Measurements from ENCODE around the gene CLEC2D.
A peak's percentile ranks its signal among the peaks of the same experiment; 100 is the strongest.
"Not testable (repeated sequence)": the region's sequence is repeated elsewhere in the genome, so short reads cannot be mapped to it uniquely, and the experiment has no call there.

Gene CLEC2D

GRCh38 chr12:9731393-9731792 lies 61.9 kb downstream of the CLEC2D start:
- no peak for DNase-seq

GRCh38 chr12:9731797-9732196 lies 62.3 kb downstream of the CLEC2D start:
- no peak for DNase-seq

- no peak for DNase-seq
Measured at GRCh38 chr12:9732921-9733461, 63.5 kb downstream of the CLEC2D start, which contains the start of gene CLECL1. CLECL1 (minus strand) TSS chr12:9733097.

GRCh38 chr12:9735601-9736000 lies 66.1 kb downstream of the CLEC2D start:
- no peak for DNase-seq

GRCh38 chr12:9736936-9737705 lies 67.6 kb downstream of the CLEC2D start:
- no peak for DNase-seq

- DNase-seq: not testable (repeated sequence)
Measured at GRCh38 chr12:9738905-9739304, 69.4 kb downstream of the CLEC2D start.

- peak; percentile 41 for DNase-seq
Measured at GRCh38 chr12:9739404-9740105, 70.0 kb downstream of the CLEC2D start.

GRCh38 chr12:9740106-9740750 lies 70.7 kb downstream of the CLEC2D start:
- DNase-seq: no peak

GRCh38 chr12:9741726-9742125 lies 72.2 kb downstream of the CLEC2D start:
- peak; percentile 59 for DNase-seq

GRCh38 chr12:9742661-9743060 lies 73.1 kb downstream of the CLEC2D start:
- peak; percentile 57 for DNase-seq

- no peak for DNase-seq
Measured at GRCh38 chr12:9745199-9745598, 75.7 kb downstream of the CLEC2D start.
